GM18907 (cell line): ENCODE results near the gene ATXN7L3.
"Not testable (repeated sequence)": the region's sequence is repeated elsewhere in the genome, so short reads cannot be mapped to it uniquely, and the experiment has no call there.

Experiments
- ATAC-seq: cut with Tn5 transposase; IDR thresholded peaks from one replicate; pipeline ENCODE4 v1.9.1; 2021; ENCODE audit warnings: mild to moderate bottlenecking, moderate library complexity; ENCODE audit not compliant: unreplicated experiment

Gene ATXN7L3

DNA sequence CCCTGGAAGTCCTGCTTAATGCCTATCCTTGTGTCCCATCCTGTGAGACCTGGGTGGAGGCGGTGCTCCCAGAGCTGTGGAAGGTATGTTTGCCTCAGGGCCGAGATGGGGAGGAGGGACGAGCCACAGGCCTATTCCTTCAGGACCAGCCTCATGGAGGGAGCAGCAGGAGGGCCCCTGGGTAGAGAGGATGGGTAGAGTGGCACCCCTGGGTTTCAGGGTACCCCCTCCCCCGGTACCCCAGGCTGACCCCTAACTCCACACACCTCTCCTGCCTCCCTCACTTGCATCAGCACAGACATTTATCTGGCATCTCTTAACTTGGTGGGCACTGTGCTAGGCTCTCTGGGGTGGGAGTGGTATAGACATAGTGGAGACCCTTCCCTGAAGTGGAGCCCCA, 22.0 kb downstream of the ATXN7L3 start:
- no peak for ATAC-seq

DNA sequence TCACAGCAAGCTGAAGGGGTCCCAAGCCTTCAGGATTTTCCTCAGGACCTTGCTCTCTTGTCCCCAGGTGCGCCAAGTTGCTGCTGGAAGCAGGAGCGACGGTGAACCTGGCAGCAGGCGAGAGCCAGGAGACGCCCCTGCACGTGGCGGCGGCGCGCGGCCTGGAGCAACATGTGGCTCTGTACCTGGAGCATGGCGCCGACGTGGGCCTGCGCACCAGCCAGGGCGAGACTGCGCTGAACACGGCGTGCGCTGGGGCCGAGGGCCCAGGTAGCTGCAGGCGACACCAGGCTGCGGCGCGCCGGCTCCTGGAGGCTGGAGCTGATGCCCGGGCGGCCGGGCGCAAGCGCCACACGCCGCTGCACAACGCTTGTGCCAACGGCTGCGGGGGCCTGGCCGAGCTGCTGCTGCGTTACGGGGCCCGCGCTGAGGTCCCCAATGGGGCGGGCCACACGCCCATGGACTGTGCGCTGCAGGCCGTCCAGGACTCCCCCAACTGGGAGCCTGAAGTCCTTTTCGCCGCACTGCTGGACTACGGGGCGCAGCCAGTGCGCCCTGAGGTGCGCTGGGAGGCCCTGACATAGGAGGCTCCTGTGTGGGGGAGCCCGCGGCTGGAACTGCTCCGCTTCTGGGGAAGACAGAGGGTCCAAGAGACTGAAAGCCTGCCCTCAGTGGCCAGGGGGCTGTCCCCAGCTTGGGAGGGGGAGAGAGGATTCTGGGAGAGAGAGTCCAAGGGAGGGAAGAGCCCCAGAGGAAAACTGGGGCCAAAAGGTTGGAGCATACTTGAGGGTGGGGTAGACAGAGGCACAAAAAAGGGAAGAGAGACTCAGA, 22.8 kb downstream of the ATXN7L3 start:
- ATAC-seq = no peak

DNA sequence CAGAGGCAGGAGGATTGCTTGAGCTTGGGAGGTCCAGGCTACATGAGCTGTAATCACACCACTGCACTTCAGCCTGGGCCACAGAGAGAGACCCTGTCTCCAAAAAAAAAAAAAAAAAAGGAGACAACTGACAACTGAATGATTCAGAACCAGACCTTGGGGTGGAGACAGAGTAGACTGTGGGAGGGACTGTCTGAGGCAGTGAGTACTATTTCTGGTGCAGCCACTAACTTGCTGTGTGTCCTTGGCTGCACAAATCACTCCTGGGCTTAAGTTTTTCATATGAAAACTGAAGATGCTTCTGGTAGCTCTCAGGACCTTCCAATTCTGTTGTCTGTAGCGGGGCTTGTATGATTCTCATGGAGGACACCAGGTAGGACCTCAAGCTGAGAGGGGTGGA, 23.4 kb downstream of the ATXN7L3 start:
- ATAC-seq = no peak

DNA sequence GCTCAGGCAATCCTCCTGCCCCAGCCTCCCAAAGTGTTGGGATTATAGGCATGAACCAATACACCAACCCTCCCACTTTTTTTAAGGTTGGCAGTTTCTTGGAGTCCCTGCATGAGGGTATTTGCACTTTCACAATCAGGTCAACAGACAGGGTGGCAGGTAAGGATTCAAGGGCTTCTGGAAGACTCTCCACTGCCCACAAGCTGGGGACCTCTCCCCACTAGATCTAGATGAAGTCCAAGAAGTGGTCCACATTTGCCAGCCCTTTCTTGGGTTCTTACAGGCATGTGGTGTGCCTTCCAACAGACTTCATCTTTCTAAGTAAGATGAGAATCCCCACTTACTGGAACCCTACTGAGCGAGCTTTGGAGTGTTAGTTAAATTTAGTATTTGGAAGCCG, 25.3 kb downstream of the ATXN7L3 start:
- no peak for ATAC-seq

DNA sequence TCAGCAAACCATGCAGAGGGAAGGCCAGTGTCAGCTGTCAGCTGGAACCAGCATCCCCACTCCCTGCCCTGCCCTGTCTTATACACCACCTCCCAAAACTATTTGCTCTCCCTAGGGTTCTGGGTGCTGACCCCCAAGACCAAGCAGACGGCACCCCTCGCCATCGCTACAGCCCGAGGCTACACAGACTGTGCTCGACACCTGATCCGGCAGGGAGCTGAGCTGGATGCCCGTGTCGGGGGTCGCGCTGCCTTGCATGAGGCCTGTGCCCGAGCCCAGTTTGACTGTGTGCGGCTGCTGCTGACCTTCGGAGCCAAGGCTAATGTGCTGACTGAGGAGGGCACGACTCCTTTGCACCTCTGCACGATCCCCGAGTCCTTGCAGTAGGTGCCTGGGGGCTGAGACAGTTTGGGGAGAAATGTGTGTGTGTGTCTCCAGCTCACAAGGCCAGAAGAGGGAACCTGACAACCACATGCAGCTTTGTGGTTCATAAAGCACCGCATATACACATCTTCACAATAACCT, 27.7 kb downstream of the ATXN7L3 start:
- ATAC-seq = no peak

DNA sequence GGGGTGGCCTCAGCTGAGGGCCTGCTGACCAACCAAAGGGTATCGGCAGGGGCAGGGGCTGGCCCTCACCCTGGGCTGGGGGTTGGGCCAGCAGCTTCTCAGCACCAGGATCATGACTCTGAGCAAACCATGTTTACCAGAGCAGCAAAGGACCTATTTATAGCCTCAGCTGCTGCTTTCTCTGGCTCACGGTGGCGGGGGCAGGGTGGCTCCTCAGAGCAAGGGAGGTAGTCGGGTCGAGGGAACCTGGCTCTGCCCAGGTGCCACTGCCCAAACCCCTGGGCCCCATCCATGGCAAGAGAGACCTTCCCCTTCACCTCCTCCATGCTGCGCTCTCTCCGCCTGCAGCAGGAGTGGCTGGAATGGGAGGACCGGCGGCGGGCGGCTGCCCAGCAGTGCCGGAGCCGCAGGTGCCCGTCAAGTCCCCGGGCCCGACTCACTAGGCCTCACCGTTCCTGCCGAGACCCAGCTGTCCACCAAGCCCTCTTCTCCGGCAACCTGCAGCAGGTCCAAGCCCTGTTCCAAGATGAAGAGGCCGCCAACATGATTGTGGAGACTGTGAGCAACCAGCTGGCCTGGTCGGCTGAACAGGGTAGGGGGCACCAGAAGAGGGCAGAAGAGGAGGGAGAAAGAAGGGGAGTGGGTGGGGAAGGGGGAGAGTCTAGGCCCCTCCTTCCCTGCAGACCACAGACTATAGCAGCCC, 29.0 kb downstream of the ATXN7L3 start, which contains the start of gene ASB16:
ASB16 (plus strand) TSS at position 206 of the 703 bp plus-strand sequence; CDS start at position 292, 86 bp downstream.
- ATAC-seq = no peak

DNA sequence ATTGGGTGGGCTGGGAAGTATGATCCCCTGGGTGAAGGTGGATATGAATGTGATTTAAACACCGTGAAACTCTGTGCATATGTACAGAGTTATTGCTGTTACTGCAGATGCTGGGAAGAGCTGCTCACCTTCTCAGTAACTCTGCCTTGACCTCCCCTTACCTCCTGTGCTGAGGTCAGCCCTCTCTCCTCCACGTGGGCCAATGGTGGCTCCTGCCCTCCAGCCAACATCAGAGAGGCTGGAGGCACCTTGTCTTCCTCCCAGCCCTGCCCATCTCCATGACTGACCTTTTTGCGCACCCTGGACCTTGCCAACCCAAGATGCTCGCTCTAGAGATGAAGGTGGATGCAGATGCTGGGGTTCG, 29.6 kb downstream of the ATXN7L3 start:
- no peak for ATAC-seq

DNA sequence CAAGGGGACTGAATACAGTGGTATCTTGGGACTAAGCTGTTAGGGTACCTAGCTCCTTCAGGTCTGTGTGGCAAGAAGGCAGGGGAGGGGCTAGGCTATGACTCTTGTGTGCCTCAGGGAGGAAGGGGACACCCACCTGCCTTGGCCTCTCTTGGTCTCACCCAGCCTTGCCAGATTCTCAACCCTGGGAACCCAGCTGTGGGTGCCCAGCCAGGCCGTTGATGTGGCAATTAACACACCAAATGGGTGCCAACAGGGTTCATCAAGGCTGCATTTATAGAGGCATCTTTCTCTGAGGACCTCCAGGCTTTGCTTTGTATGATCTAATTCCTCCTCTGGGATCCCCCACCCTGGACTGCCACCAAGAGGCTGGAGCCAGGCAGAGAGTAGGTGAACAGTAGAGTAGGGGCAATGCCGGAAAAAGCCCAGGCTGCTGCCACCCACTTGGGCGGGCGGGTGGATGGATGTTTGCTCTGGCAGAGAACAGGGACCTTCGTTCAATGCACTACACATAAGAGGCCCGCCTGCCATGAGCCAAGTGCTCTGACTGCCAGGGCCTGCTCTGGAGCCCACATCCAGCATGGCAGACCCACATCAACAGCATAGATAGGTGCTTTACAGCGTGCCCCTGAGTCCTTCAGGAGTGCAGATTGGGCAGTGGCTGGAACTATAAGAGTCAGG, 32.4 kb downstream of the ATXN7L3 start:
- no peak for ATAC-seq

DNA sequence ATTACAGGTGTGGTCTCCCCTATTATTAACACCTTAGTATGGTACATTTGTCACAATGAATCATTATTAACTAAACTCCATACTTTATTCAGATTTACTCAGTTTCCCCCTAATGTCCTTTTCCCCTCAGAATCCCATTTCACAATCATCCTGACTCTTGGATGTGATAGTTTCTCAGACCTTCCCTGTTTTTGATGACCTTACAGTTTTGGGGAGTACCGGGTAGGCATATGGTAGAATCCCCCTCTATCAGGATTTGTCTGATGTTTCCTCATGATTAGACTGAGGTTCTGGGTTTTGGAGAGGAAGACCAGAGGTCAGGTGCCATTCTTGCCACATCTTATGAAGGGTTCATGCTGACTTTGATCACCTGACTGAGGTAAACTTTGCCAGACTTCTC, 35.2 kb downstream of the ATXN7L3 start:
- no peak for ATAC-seq

DNA sequence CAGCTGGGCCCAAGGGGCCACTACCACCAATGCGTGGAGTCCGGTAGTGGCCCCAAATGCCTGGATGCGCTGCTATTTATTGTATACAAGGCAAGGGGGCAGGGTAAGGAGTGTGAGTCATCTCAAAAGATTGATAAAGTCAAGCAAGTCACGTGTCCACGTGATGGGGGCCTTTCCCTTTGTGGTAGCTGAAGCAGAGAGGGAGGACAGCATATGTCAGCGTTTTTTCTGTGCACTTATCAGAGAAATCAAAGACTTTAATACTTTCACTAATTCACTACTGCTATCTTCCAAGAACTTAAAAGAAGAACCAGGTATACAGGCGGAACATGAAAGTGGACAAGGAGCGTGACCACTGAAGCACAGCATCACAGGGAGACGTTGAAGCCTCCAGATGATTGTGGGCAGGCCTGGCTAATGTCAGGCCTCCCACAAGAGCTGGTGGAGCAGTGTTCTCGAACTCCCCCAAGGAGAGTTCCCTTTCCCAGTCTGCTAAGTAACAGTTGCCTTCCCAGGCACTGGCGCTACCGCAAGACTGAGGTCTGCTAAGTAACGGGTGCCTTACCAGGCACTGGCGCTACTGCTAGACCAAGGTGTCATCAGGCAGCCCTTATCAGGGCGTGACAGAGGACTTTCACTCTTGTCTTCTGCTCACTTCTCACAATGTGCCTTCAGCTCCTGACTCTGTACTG, 40.0 kb downstream of the ATXN7L3 start:
- no peak for ATAC-seq

DNA sequence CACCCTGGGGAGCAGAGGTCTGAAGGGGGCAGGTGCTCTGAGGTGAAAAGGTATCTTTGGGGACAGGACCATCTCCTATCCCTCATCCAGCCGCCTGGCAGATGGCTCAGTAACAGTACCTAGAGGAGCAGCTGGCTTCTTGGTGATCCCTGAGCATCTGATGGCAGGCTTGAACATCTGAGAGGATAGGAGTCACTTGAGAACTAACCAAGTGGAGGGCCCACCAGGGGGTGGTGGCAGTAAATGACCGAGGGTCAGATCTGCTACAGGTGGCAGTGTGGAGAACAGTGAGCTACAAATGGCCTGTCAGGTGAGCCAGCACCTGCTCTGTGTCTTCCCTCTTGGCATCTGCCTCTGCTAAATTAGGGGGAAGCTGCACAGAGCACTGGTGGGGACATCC, 44.2 kb downstream of the ATXN7L3 start:
- ATAC-seq = no peak

DNA sequence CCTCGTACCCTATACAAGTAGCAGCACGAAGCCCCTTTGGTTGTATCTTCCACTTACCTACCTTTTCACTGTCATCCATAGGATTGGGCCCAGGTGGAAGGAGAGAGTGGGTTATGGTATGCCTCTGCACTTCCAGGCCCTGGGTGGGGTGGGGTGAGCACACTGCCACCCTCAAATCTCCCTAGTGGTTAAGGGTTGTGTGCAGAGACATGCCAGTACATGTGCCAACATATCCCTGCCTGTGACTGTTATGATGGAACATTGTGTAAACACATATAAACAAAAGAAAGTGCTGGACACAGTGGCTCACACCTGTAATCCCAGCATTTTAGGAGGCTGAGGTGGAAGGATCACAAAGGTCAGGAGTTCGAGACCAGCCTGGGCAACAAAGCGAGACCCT, 46.8 kb downstream of the ATXN7L3 start:
- no peak for ATAC-seq

DNA sequence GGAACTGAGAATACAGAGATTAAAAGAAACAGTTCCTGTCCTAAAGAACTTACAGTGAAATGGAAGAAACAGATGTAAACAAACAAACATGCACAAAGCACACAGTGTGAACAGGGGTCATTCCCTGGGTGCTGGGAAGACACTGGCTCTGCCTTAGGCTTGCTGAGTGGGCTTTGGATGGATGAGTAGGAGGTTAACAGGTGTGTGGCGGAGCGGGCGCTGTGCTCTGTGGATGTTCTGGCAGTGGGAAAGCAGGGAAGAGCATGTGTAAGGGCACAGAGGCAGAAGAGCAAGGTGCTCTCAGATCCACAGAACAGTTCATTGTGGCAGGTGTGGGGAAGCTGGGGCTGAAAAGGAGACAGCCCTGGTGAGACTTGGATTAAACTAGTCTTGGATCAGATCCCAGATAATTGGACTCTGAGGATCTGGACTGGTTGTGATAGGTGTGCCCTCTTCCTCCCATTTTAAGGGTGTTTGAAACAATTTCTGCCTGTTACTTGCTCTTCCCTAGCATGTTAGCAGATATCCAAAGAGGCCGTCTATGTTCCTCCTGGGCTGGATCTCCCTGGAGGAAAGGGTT, 49.8 kb downstream of the ATXN7L3 start:
- no peak for ATAC-seq

DNA sequence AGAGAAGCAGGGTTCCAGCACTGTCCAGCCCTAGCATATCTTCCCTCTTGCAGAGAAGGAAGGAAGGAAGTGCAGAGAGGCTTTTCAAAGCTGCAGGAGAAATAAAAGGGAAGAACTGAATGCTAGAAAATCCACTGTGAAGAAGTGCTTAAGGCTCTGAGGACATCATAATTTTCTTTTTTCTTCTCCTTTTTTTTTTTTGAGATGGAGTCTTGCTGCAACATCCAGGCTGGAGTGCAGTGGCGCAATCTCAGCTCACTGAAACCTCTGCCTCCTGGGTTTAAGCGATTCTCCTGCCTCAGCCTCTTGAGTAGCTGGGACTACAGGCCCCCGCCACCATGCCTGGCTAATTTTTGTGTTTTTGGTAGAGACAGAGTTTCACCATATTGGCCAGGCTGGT, 50.6 kb downstream of the ATXN7L3 start:
- not testable (repeated sequence) for ATAC-seq

DNA sequence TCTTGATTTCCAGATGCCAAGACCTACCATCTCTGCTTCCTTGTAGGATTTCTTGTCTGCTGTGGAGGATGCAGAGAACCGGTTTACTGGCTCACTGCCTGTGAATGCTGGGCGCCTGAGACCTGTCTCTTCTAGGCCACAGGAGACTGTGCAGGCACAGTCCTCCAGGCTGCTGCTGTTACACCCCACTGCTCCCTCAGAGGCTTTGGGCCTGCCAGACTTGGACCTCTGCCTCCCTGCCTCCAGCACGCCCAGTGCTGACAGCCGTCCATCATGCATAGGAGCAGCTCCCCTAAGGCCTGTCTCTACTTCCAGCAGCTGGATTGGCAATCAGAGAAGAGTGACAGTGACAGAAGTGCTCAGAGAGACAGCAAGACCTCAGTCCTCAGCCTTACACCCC, 51.9 kb downstream of the ATXN7L3 start:
- no peak for ATAC-seq

DNA sequence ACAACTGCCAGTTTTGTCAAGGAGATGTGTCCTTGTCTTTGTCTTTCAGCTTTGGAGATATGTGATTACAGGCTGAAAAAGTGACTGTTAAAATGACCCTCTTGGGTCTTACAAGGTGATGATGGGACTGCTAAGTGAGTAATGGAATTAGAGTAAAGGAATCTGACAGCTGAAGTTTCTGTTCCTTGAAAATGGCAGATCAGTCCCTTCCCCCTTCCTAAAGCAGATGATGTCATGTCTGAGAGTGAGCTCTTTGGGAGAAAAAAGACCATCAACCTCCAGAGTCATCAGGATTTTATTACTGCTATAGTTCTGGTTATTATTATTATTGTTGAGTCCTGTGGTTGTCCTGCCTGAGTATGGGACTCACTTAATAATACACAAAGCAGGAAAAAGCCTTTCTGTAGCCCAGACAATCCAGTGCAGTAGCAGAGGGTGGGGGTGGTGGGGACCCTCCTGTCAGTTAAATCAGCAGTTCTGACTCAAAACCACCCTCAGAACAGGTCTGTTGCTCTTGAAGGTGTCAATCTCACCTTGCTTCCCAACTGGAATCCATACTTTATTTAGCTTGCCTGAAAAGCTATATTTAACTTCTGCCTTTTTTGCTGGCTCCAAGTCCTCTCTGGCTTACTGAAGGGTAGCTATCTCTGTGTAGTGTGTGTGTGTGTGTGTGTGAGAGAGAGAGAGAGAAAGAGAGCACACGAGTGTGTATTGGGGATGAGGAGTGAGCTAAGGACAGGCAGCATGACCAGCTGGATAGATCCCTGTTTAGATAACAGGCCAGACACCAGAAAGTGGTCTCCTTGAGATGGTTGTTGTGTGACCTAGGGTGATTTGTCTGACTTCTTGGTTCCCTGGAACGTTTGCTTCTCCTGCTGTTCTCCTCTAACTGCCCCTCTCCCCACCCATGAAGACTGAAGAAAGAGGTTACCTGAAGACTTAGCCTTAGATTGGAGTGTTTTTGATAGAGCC, 53.0 kb downstream of the ATXN7L3 start:
- no peak for ATAC-seq

DNA sequence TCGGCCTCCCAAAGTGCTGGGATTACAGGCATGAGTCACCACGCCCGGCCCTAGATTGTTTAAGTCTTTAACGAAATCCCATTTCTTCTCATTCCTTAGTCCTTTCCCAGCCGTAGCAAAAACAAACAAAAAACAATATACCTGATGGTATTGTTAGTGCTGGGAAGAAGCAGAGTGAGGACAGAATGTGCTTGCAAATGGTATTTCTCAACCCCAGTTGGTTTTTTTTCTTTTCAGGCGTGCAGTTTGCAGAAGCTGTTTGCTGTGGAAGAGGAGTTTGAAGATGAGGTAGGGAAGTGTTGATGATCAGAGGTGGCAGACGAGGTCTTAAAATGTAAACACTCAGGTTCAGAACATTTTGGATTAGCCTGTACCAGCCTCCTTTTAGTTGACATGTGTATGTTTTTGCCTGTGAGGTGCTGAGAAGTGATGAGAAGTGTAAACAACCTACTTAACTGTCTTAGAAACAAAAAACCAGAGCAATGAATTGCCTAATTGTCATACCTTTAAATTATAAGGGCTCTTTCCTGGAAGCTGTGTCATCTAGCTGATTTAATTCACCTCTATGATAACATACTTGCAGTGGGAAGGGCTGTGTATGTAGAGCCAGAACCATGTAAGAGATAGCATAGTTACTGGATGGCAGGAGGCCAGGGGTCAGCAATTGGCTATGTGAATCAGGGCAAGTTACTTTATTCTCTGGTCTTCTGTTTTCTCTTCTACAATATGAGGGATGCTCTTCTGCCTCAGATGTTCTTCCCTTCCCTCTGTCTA, 54.5 kb downstream of the ATXN7L3 start:
- no peak for ATAC-seq

DNA sequence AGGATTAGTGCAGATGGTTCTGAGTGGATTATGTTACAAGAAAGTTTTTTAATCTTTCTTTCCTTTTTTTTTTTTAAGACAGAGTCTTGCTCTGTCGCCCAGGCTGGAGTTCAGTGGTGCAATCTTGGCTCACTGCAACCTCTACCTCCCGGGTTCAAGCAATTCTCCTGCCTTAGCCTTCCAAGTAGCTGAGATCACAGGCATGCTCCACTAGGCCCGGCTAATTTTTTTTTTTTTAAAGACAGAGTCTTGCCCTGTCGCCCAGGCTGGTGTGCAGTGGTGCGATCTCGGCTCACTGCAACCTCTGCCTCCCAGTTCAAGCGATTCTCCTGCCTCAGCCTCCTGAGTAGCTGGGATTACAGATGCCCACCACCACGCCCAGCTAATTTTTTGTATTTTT, 55.8 kb downstream of the ATXN7L3 start:
- ATAC-seq = not testable (repeated sequence)
